ENCODE data around the gene DOCK4.
A peak's percentile ranks its signal among the peaks of the same experiment; 100 is the strongest.

DOCK4 gene

DNA sequence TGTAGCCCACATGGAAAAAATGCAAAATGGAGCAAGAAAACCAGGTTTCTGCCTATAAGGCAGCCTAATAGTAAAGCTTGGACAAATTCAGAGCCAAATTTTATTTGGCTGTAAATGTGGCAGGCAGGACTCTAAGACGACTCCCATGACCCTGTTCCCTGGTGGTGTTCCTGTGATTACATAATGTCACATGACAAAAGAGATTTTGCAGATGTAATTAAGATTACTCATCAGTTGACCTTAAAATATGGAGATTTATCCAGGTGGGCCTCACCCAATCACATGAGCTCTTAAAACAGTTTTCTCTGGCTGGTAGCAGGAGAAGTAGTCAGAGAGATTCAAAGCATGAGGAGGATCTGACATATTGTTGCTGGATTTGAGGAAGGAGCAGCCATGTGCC lies 340.8 kb downstream of the DOCK4 start:
- Mint-ChIP-seq H3K4me1 (no peaks in the 10 kb centered on the region), H3K4me3 (no peak overlapping the region), H3K27ac (no peak overlapping the region), H3K27me3 (peaks cover 8% of the 10 kb centered on the region), H3K9me3 (no peaks in the 10 kb centered on the region), H3K36me3 (no peaks in the 10 kb centered on the region)
- no peak for ATAC-seq

DNA sequence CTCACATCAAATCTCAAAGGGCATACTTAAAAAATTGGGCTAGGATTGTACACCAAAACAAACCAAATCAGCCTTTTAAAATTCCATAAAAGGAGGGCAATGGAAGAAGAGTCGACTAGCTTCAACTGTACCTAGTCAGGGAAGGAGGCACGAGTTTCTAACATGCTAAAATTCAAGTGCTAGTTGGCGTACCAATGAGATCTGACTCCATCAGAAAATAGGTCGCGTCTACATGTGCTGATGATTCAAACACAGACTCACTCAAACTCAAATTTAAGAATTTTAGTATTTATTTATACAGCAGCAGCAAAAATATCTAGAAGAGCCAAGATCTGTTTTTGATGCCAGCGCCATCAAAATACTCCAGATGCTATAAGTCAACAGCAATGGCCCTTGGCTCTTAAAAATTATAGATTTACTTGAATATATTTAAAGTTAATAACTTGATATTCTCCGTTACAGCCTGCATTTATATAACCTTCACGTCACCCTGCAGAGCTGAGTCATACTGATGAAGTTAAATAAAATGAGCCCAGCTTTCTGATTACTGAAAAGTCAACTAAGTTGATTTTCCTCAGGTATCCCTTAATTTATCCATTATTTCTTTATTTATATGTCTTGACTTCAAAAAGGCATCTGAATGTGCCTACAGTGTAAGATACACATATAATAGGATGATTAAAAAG lies 341.8 kb downstream of the DOCK4 start:
- Mint-ChIP-seq H3K4me3 (no peak overlapping the region), H3K27me3 (peaks cover 12% of the 10 kb centered on the region), H3K9me3 (no peaks in the 10 kb centered on the region), H3K27ac (no peak overlapping the region), H3K36me3 (no peaks in the 10 kb centered on the region), H3K4me1 (no peaks in the 10 kb centered on the region)
- no peak for ATAC-seq

DNA sequence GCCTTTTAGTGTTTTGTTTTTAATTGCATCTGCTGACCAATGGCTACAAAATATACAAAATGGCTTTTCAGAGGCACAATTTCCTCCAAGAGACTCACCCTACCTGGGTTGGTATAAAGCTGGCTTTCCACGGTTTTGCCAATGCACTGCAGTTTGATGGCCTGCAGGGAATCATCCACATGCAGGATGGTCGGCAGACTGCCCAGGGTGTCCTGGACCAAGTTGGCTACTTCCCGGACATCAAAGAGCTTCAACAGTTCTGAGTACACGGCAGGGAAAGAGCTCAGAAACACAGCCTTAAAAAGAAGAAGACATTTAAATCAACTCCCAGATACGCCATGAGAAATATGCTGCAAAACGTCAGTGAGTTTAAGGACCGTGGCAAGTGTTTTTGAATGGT lies 342.9 kb downstream of the DOCK4 start:
- no peak for ATAC-seq
- no peaks in the 10 kb centered on the region for H3K9me3 Mint-ChIP-seq
- H3K4me3 Mint-ChIP-seq, result no peak overlapping the region
- H3K27ac Mint-ChIP-seq, result no peak overlapping the region
- no peaks in the 10 kb centered on the region for H3K4me1 Mint-ChIP-seq
- H3K36me3 Mint-ChIP-seq, result no peaks in the 10 kb centered on the region
- H3K27me3 Mint-ChIP-seq, result peaks cover 12% of the 10 kb centered on the region

DNA sequence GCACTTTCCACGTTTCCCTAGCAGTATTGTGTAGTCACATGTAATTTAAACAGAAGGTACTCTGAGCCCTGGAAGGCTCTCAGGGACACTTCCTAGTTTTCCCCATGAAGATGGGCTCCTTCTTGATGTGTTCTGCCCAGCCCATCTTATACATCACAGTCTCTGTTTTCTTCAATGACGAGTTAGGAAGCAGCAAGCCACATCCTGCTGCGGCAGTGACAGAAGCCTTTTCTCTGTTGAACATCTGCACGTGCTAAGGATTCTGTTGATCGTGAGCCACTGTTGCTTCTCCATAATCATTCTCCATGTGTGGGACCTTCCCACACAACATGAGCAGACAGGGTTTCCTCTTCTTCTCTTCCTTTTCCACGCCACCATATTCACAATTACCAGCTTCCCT lies 346.0 kb downstream of the DOCK4 start:
- H3K27me3 Mint-ChIP-seq, result peaks cover 12% of the 10 kb centered on the region
- no peaks in the 10 kb centered on the region for H3K4me1 Mint-ChIP-seq
- no peaks in the 10 kb centered on the region for H3K9me3 Mint-ChIP-seq
- H3K36me3 Mint-ChIP-seq, result no peaks in the 10 kb centered on the region
- H3K4me3 Mint-ChIP-seq, result no peak overlapping the region
- no peak overlapping the region for H3K27ac Mint-ChIP-seq
- ATAC-seq, result no peak

DNA sequence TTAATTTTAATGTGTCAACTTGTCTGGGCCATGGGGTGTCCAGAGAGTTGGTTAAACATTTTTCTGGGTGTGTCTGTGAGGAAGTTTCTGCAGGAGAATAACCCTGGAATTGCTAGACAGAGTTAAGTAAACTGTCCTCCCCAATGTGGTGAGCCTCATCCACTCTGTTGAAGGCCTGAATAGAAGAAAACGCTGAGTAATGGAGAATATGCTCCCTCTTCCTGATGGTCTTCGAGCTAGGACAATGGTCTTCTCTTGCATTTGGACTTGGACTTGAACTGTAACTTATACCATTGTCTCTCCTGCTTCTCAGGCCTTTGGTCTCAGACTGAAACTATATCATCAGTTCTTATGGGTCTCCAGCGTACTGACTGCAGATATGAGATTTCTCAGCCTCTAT lies 347.9 kb downstream of the DOCK4 start:
- no peaks in the 10 kb centered on the region for H3K36me3 Mint-ChIP-seq
- no peaks in the 10 kb centered on the region for H3K4me1 Mint-ChIP-seq
- peaks cover 12% of the 10 kb centered on the region for H3K27me3 Mint-ChIP-seq
- H3K9me3 Mint-ChIP-seq, result no peaks in the 10 kb centered on the region
- no peak for ATAC-seq
- no peak overlapping the region for H3K27ac Mint-ChIP-seq
- H3K4me3 Mint-ChIP-seq, result no peak overlapping the region

DNA sequence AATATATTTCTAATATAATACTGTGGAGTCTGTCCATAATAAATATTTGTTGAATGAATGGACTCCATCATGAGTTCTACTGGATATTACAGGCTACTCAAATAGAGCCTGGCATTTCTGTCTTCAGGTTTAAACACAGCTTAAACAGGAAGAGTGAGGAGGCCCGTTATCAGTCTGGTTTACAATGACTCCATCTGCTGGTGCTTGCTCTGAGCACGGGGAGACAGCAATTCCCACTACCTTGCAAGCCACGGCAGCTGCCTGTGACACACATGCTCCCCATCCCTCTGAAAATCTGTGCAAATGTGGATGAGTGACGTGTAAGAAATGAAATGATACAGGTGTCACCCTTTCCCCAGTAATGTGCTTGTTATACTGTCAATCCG lies 350.4 kb downstream of the DOCK4 start:
- Mint-ChIP-seq H3K27ac (no peak overlapping the region), H3K36me3 (no peaks in the 10 kb centered on the region), H3K4me1 (no peaks in the 10 kb centered on the region), H3K9me3 (no peaks in the 10 kb centered on the region), H3K27me3 (peaks cover 9% of the 10 kb centered on the region), H3K4me3 (no peak overlapping the region)
- no peak for ATAC-seq

DNA sequence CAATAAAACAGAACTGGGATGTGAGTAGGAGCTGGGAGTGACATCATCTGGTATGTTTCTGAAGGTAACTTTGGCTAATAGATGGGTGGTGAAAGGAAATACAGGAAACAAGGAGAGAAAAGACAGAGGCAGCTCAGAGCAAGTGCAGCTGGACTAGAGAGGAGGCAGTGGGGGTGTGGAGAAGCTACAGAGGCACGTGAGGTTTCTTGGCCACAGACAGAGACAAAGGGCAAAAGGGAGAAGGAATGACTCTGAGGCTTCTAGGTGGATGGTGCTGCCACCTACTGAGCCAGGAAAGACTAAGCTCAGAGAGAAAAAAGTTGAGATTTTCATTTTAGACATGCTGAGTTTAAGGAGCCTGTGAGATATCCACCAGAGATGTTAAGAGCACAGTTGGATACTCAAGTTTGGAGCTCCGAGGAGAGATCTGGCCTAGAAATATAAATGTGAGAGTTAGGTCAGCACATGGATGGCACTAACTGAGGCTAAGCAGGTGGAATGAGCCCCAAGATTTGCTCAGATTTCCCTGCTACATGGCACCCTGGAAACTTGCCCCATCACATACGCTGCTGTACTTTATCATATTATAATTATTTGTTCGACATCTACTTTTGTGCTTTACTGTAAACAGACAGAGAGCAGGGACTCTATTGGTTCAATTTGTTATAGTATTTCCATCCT lies 350.9 kb downstream of the DOCK4 start:
- Mint-ChIP-seq H3K4me3 (no peak overlapping the region), H3K36me3 (no peaks in the 10 kb centered on the region), H3K9me3 (peaks cover 5% of the 10 kb centered on the region), H3K27ac (no peak overlapping the region), H3K27me3 (peaks cover 3% of the 10 kb centered on the region), H3K4me1 (no peaks in the 10 kb centered on the region)
- ATAC-seq, result peak; percentile 60

DNA sequence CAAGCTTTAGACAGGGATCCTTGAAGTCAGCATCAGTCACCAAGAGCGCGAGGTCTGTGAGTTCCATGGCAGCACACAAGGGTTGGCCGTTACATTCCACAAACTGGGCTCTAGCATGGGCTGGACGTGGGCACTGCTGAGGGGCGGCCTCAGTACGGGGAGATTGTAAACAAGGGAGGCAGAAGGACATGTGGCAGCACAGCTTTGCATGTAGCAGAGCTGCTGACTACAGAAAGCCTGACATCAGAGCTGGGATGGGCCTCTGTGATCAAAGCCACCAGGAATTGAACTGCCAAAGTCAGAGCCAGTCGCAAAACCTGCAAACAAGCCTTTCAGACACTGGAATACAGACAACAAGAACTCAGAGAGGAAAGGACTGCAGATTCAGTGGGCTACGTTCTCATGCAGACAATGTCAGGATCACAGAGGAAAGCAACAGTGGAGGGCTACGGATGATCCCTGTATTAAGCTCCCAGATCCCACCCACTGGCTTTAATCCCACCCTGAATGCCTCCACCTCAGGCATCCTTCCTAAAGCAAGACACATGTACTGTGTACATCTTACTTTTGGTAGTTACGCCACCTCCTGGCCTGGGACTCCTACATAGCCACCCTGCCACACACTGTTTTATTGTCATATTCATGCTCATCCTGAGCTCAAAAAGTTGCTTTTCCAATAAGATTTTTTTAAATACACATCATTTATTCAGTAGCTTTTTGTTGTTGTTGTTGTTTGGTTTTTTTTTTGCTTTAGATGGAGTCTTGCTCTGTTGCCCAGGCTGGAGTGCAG lies 352.8 kb downstream of the DOCK4 start:
- no peaks in the 10 kb centered on the region for H3K27me3 Mint-ChIP-seq
- H3K36me3 Mint-ChIP-seq, result no peaks in the 10 kb centered on the region
- peak; percentile 37 for ATAC-seq
- H3K4me1 Mint-ChIP-seq, result no peaks in the 10 kb centered on the region
- no peak overlapping the region for H3K27ac Mint-ChIP-seq
- H3K9me3 Mint-ChIP-seq, result peaks cover 7% of the 10 kb centered on the region
- H3K4me3 Mint-ChIP-seq, result no peak overlapping the region

DNA sequence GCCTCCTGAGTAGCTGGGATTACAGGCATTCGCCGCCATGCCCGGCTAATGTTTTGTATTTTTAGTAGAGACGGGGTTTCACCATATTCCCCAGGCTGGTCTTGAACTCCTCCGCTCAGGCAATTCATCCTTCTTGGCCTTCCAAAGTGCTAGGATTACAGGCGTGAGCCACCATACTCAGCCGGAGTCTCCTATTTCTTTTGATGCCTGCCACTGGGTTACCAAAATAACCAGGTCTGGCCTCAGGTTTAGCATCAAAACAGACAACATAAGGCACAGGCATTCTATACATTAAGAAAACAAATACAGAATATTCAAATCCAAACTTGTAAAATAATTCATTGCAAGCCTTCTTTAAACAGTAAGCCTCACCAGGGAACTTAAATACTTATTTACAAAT lies 354.1 kb downstream of the DOCK4 start:
- no peak for ATAC-seq
- Mint-ChIP-seq H3K27me3 (no peaks in the 10 kb centered on the region), H3K36me3 (no peaks in the 10 kb centered on the region), H3K27ac (no peak overlapping the region), H3K4me3 (no peak overlapping the region), H3K9me3 (peaks cover 7% of the 10 kb centered on the region), H3K4me1 (no peaks in the 10 kb centered on the region)

DNA sequence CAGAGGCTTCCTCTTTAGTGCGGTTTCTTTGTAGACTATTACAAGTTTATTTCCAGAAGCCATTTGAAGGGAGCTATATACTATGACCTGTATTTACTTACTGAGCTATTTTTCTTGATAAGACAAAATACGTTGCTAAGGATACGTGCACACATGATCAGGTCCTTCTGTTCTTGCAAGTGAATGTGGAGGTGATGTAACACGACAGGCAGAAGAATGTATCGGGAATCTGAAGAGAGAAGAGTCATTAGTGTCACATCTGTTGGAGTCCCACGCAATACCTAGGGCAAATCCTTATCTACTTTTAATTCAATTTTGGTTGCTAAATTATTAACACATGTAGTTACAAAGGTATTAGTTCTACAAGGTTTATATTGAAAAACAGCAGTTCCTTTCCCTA lies 359.3 kb downstream of the DOCK4 start:
- Mint-ChIP-seq H3K4me3 (no peak overlapping the region), H3K27me3 (no peaks in the 10 kb centered on the region)

DNA sequence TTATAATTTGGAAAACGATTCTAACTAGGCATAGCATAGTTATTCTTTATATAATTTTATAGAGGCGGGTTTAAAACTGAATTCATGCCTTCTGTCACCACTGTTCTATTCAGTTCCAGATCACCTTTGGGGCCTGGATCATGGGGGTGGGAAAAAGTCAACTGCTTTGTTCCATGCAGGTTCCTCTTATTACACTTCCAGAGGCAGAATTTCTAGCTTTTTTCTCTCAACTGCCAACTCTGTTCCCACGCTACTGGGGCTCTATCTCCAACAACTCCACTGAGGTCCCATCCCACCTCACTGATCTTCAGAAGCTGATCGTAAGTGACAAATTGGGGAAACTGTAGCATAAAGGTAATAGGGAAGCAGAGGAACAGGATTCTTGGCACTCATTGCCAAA lies 360.3 kb downstream of the DOCK4 start:
- H3K9me3 Mint-ChIP-seq, result peaks cover 7% of the 10 kb centered on the region
- H3K27ac Mint-ChIP-seq, result no peak overlapping the region
- ATAC-seq, result no peak
- H3K27me3 Mint-ChIP-seq, result no peaks in the 10 kb centered on the region
- no peaks in the 10 kb centered on the region for H3K4me1 Mint-ChIP-seq
- no peaks in the 10 kb centered on the region for H3K36me3 Mint-ChIP-seq
- H3K4me3 Mint-ChIP-seq, result no peak overlapping the region

More for the DNA sequence above, 359.3 kb downstream of the DOCK4 start:
- no peak overlapping the region for H3K27ac Mint-ChIP-seq
- H3K36me3 Mint-ChIP-seq, result no peaks in the 10 kb centered on the region
- H3K9me3 Mint-ChIP-seq, result peaks cover 7% of the 10 kb centered on the region
- no peak for ATAC-seq
- no peaks in the 10 kb centered on the region for H3K4me1 Mint-ChIP-seq

DNA sequence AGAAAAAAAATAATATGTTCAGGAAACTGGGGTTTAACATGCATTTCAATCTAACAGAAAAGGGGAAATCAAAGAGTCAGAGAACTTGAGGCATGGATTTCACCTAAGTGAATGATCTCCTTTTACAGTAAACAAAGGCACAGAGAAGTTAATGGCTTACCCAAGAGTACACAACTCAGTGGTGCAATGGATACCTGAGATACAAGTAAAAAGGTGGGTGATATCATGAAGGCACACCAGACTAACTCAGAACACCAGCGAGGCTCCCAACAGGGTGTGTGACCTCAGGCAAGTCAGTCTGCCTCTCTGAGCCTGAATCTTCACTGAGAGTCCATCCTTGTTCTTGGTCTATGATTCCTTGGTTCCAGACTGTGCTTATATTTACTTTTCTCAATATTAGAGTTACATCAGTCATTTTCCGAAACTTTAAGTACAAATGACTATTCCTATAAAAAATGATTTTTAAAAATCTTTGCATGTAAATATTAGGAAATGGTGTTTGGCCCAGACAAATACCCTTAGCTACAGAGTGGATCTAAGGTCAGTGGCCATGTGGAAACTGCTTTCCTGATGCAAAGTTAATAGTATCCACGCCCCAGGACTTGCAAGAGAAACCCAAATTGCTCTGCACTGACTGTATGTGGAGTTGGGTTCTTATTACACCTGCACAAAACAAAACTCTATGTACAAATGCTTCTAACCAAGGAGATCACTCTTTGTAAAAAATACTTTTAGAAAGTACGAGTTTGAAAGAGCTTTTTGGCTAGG lies 361.1 kb downstream of the DOCK4 start:
- ATAC-seq, result no peak
- Mint-ChIP-seq H3K27me3 (no peaks in the 10 kb centered on the region), H3K27ac (no peak overlapping the region), H3K4me3 (no peak overlapping the region), H3K4me1 (no peaks in the 10 kb centered on the region), H3K9me3 (peaks cover under 1% of the 10 kb centered on the region), H3K36me3 (no peaks in the 10 kb centered on the region)

DNA sequence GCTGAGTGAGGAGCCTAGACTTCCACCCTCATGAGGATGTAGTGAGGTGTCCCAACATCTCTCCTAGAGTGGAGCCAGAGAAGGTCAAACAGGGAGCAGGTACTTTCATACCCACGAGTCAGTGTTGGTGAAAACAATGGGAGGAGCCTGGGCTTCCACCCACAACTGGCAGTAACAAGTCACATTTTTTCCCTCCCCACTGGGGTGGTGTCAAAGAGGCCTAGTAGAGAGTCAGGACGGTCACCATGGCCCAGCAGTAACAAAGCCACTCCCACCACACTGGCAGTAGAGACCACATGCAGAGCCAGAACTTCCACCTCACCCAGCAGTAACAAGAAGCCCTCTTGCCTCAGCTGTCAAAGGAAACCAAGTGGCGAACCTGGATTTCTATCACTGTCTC lies 363.7 kb downstream of the DOCK4 start:
- ATAC-seq, result peak; percentile 19
- H3K4me3 Mint-ChIP-seq, result no peak overlapping the region
- no peaks in the 10 kb centered on the region for H3K36me3 Mint-ChIP-seq
- H3K4me1 Mint-ChIP-seq, result no peaks in the 10 kb centered on the region
- no peaks in the 10 kb centered on the region for H3K9me3 Mint-ChIP-seq
- no peaks in the 10 kb centered on the region for H3K27me3 Mint-ChIP-seq
- H3K27ac Mint-ChIP-seq, result no peak overlapping the region

DNA sequence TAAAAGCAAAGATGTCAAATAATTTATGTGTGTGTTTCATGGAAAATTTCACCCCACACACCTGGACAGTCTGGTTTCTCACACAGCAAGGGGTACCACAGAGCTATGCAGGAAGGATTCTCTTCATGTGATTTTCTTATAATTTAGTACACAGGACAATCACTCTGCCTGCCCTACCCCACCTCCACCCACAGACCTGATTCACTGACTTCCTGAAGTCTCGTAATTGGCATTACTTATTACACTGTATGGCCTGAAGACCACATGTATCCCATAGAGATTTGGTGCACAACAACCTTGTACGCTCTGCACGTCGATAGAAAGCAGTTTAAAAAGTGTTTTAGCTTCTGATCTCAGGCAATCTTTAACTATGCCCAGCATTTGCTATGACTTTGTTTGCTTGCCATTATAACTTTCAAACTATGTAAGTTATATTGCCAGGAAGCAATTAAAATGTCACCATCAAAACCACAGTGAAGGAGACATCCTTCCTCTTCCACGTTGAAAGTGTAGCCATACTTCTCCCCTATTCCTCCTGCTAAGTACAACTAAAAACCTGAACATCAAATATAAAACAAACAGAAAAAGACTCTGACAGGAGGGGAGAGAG lies 364.5 kb downstream of the DOCK4 start:
- Mint-ChIP-seq H3K4me3 (no peak overlapping the region), H3K36me3 (peaks cover 1% of the 10 kb centered on the region), H3K27ac (no peak overlapping the region), H3K4me1 (no peaks in the 10 kb centered on the region), H3K27me3 (no peaks in the 10 kb centered on the region), H3K9me3 (peaks cover 4% of the 10 kb centered on the region)
- ATAC-seq, result no peak

DNA sequence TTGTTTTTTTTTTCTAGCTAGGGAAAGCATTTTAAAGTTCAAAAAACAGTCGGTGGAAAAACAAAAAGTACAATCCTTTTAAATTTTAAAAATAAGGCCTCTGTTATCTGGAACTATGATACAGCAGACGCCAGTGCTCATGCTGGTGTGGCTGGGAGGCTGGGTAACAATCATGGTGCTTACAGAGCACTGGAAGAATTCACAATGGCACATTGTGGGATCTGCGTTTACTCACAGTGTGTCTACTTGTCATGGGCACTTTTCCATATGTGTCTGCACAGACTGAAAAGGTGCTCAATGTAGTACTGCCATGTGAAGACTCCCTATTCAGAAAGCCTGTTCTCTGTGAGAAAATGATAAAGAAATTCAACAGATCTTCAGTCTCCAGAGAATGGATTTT lies 365.7 kb downstream of the DOCK4 start:
- H3K4me3 Mint-ChIP-seq, result no peak overlapping the region
- no peaks in the 10 kb centered on the region for H3K27me3 Mint-ChIP-seq
- H3K9me3 Mint-ChIP-seq, result peaks cover 7% of the 10 kb centered on the region
- peaks cover 6% of the 10 kb centered on the region for H3K36me3 Mint-ChIP-seq
- ATAC-seq, result no peak
- no peak overlapping the region for H3K27ac Mint-ChIP-seq
- H3K4me1 Mint-ChIP-seq, result no peaks in the 10 kb centered on the region

Data from stimulated activated memory B cell treated with anti-CD40 and anti-IgM and Interleukin-4, amounts not matched to agents 10 μg/mL and 1 μg/mL and 100 μg/mL, for 72 hours (primary cell).